Urinary bladder (tissue), 4 donors: ENCODE results near the gene ALPG. TPM values are rescaled to one million over a fixed set of nuclear protein-coding genes. Genes with fewer than 3 reads are reported as not detected.
"Not testable (repeated sequence)": the region's sequence is repeated elsewhere in the genome, so short reads cannot be mapped to it uniquely, and the experiment has no call there.

Experiments used
- DNase-seq: peaks from one replicate; pipeline ENCODE4 v3.0.0-alpha.2; 2015; ENCODE audit errors: extremely low spot score
- H3K27ac ChIP-seq: one replicate; pipeline ENCODE4 v1.5.1; 2013; ENCODE audit warnings: low read depth, mild to moderate bottlenecking, moderate library complexity
- H3K36me3 ChIP-seq: one replicate; pipeline ENCODE4 v1.6.1; 2013; ENCODE audit warnings: mild to moderate bottlenecking, moderate library complexity; ENCODE audit not compliant: insufficient read depth
- H3K4me1 ChIP-seq: one replicate; pipeline ENCODE4 v1.6.1; 2013; ENCODE audit warnings: mild to moderate bottlenecking, moderate library complexity; ENCODE audit not compliant: insufficient read depth
- H3K4me3 ChIP-seq: one replicate; pipeline ENCODE4 v1.5.1; 2013; ENCODE audit warnings: low read depth, low read length
- WGBS: extraction: QIAGEN DNeasy Blood & Tissue Kit; methylation state at CpG from one replicate; pipeline ENCODE4 v1.1.7; 2013; 5-methylcytosine and 5-hydroxymethylcytosine counted together
- polyA plus RNA-seq: library from polyadenylated mRNA; stranded (reverse); fragments of 200-250 nt; gene quantifications from one replicate; pipeline ENCODE4 v1.2.3, GENCODE V29; 2013
- total RNA-seq: library from RNA; depleted of rRNA; stranded (reverse); fragments of >200 nt; gene quantifications from one replicate; pipeline ENCODE4 v1.2.3, GENCODE V29; 2014
- donor health status: healthy with polysubstance abuse.
- donor health status: healthy.

Gene ALPG
- total and polyA plus RNA-seq, 2 donors, result not detected

DNA sequence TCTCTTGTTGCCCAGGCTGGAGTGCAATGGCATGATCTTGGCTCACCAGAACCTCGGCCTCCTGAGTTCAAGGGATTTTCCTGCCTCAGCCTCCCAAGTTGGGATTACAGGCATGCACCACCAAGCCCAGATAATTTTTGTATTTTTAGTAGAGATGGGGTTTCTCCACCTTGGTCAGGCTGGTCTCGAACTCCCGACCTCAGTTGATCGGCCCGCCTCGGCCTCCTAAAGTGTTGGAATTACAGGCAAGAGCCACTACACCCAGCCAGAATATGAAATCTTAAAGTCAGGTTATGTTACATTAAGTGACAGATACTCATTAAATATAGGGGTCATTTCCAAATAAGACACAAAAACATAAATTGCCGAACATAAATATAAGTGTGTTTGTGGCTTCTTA lies 12.2 kb upstream of the ALPG start:
- WGBS, result 91% methylated on average over 7 of the region's 7 CpGs
- not testable (repeated sequence) for H3K4me3 ChIP-seq, H3K36me3 ChIP-seq, DNase-seq, H3K27ac ChIP-seq, H3K4me1 ChIP-seq

DNA sequence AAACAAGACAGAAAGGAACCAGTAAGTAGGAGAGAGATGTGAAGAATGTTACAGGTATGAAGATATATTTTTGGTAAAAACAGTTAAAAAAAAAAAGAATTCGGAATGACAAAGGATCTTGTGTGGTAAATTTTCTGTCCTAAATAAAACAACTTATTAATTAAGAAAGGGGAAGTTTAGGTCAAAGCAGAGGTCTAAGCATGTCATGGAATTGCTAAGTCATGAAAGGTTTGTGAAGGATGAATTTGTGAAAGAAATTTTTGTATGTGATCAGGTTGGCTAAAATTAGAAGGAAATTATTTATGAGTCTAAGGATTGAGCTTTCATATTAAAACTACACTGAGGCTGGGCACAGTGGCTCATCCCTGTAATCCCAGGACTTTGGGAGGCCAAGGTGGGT lies 11.1 kb upstream of the ALPG start:
- no peaks in the 10 kb centered on the region for H3K4me1 ChIP-seq
- WGBS, result 74% methylated on average over 1 of the region's 1 CpG
- no peak for DNase-seq
- H3K27ac ChIP-seq, result no peak overlapping the region
- H3K4me3 ChIP-seq, result no peak overlapping the region
- no peaks in the 10 kb centered on the region for H3K36me3 ChIP-seq

DNA sequence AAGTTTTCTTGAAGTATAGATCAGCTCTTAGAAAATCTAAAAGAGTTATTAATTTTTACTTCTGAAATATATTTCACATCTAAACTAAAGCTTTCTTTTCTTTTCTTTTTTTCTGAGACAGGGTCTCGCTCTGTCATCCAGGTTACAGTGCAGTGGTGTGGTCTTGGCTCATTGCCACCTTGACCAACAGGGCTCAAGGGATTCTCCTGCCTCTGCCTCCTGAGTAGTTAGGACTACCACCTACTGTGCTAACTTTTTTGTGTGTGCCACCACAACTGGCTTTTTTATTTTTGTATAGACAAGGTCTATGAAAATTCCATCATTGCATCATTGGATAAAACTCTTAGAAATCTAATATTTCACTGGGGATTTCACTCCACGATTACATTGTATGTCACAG lies 10.0 kb upstream of the ALPG start:
- no peak for DNase-seq
- H3K27ac ChIP-seq, result no peak overlapping the region
- no peaks in the 10 kb centered on the region for H3K4me1 ChIP-seq
- H3K36me3 ChIP-seq, result no peaks in the 10 kb centered on the region
- H3K4me3 ChIP-seq, result no peak overlapping the region
- whole genome bisulfite sequencing, result 74% methylated on average over 2 of the region's 2 CpGs

DNA sequence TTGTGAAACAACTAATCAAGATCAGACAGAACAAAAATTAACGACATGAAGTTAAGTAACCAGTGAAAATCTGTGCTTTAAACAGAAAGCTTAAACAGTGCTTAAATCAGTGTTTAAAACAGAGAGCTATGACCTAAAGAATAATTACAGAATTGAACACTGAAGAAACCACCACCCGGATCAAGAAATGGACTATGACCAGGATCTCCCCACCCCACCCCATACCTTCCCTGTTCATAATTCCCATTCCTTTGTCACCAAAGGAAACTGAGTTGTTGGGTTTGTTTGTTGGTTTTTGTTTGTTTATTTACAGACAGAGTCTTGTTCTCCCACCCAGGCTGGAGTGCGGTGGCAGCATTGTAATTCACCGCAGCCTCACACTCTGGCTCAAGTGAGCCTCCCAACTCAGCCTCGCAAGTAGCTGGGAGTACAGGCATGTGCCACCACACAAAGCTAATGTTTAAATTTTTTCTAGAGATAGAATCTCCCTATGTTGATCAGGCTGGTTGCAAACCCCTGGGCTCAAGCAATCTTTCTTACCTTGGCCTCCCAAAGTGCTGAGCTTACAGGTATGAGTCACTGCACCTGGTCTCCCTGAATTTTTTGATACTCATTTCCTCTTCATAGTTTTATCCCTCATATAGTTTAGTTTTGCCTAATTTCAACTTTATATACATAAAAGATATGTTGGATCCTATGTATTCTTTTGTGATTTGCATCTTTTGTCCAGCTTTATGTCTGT lies 8.2 kb upstream of the ALPG start:
- Histone ChIP-seq H3K4me3 (no peak overlapping the region), H3K4me1 (no peaks in the 10 kb centered on the region), H3K36me3 (no peaks in the 10 kb centered on the region), H3K27ac (no peak overlapping the region)
- 88% methylated on average over 5 of the region's 5 CpGs for WGBS
- DNase-seq, result no peak

DNA sequence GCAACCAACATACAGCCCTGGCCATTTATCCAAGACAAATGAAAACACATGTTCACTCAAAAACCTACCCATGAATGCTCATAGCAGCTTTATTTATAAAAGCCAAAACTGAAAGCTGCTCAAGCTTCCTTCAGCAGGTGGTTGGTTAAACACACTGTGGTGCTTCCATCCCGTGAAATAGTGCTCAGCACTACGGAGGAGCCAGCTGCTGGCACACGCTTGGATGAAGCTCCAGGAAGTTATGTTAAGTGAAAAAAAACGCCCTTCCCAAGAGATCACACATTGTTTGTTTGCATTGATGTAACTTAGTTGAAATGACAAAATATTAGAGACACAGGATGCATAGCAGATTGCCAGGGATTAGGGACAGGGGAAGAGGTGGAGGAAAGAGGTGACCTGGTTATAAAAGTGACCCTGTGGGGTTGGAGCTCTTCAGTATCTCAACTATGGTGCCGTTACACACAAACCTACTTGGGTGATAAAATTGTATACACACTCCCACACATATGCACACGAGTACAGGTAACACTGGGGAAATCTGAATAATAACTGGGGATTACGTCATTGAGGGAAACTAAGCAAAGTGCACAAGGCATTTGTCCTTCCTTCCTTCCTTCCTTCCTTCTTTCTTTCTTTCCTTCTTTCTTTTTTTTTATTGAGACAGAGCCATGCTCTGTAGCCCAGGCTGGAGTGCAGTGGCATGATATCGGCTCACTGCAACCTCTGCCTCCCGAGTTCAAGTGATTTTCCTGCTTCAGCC lies 6.2 kb upstream of the ALPG start:
- Histone ChIP-seq H3K4me1 (no peaks in the 10 kb centered on the region), H3K4me3 (no peak overlapping the region), H3K27ac (no peak overlapping the region), H3K36me3 (no peaks in the 10 kb centered on the region)
- DNase-seq, result no peak
- WGBS, result 53% methylated on average over 9 of the region's 9 CpGs

DNA sequence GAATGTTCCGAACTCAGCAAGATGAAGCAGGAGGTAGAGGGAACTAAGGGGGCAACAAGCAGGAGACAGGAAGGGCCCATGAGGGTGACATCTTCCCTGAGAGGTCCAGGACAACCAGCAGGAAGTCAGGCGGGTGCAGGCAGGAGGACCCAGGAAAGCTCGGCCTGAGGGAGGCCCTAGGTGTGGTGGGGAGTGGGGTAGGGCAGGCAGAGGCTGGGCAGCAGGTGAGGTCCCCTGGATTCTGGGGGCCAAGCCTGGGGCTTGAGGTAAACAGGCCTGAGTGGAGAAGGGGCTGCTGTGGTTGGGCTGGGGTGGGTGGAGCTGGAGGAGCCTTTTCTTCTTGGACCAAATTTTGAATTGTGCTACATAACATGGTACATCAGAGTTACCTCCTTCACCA lies 4.1 kb upstream of the ALPG start:
- no peak for DNase-seq
- H3K4me3 ChIP-seq, result no peak overlapping the region
- 92% methylated on average over 3 of the region's 3 CpGs for WGBS
- H3K27ac ChIP-seq, result no peak overlapping the region
- no peaks in the 10 kb centered on the region for H3K4me1 ChIP-seq
- H3K36me3 ChIP-seq, result no peaks in the 10 kb centered on the region

DNA sequence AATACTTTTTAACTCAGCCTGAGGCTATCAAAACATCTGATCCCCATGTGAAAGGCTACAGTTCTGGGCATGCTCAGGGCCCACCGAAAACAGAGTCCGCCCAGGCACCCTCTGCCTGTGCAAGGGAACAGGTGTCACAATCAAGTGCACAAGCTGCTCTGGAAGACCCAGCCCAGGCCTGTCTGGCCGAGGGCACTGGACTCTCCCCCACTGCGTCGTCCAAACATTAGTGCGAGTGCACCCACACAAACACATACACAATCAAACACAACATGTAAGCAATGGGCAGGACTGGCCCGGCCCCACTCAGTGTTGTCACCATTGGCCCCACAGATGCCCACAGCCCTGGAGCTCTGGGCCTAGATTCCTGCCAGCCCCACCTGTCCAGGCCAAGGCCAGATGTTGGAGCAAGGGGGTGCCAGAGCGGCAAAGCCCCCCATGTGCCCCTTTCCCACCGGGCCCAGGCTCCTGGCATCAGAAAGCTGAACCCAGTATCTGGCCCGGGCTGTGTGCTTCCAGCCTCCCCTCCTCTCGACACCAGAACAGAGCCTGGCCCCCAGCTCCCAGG lies 617 bp upstream of the ALPG start:
- 88% methylated on average over 11 of the region's 11 CpGs for WGBS
- DNase-seq, result no peak
- no peak overlapping the region for H3K4me3 ChIP-seq
- no peaks in the 10 kb centered on the region for H3K4me1 ChIP-seq
- H3K27ac ChIP-seq, result no peak overlapping the region
- no peaks in the 10 kb centered on the region for H3K36me3 ChIP-seq

DNA sequence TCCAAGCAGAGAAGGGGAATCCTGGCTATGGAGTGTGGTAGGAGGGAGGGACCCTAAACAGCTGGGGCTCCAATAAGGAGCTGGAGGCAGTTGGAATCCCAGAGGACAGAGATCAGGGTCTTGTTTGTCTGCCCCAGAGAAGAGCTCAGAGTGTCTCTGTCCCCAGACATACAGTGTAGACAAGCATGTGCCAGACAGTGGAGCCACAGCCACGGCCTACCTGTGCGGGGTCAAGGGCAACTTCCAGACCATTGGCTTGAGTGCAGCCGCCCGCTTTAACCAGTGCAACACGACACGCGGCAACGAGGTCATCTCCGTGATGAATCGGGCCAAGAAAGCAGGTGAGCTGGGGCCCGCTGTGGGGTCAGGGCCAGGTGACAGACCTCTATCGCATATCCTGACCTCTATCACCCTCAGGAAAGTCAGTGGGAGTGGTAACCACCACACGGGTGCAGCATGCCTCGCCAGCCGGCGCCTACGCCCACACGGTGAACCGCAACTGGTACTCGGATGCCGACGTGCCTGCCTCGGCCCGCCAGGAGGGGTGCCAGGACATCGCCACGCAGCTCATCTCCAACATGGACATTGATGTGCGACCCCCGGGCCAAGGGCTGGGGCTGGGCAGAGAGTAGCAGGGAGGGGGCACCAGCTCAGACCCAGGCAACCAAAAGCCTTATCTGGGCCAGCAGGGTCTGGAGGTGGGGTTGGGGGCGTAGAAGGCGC lies 945 bp downstream of the ALPG start:
- DNase-seq, result not testable (repeated sequence)
- 91% methylated on average over 30 of the region's 30 CpGs for WGBS

DNA sequence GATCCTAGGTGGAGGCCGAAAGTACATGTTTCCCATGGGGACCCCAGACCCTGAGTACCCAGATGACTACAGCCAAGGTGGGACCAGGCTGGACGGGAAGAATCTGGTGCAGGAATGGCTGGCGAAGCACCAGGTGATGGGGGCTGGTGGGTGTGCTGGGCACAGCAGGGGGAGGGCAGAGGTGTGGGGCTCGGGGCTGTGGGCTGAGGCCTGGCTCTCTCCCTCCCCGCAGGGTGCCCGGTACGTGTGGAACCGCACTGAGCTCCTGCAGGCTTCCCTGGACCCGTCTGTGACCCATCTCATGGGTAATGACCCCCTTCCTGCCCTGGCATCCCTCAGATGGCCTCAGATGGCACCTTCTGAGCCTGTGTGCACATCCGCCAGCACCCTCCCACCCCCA lies 1.6 kb downstream of the ALPG start:
- not testable (repeated sequence) for H3K36me3 ChIP-seq, H3K4me1 ChIP-seq, H3K27ac ChIP-seq, DNase-seq, H3K4me3 ChIP-seq
- 86% methylated on average over 10 of the region's 10 CpGs for WGBS

More for the DNA sequence above, 945 bp downstream of the ALPG start:
- H3K4me3 ChIP-seq, H3K27ac ChIP-seq, H3K4me1 ChIP-seq, H3K36me3 ChIP-seq: not testable (repeated sequence)

DNA sequence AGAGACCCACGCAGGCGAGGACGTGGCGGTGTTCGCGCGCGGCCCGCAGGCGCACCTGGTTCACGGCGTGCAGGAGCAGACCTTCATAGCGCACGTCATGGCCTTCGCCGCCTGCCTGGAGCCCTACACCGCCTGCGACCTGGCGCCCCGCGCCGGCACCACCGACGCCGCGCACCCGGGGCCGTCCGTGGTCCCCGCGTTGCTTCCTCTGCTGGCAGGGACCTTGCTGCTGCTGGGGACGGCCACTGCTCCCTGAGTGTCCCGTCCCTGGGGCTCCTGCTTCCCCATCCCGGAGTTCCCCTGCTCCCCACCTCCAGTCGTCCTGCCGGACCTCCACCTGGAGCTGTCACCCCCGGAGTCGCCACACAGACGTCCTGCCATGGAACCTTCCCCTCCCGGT lies 3.0 kb downstream of the ALPG start:
- H3K4me3 ChIP-seq, H3K36me3 ChIP-seq, H3K27ac ChIP-seq, DNase-seq, H3K4me1 ChIP-seq: not testable (repeated sequence)
- 67% methylated on average over 30 of the region's 40 CpGs for WGBS

DNA sequence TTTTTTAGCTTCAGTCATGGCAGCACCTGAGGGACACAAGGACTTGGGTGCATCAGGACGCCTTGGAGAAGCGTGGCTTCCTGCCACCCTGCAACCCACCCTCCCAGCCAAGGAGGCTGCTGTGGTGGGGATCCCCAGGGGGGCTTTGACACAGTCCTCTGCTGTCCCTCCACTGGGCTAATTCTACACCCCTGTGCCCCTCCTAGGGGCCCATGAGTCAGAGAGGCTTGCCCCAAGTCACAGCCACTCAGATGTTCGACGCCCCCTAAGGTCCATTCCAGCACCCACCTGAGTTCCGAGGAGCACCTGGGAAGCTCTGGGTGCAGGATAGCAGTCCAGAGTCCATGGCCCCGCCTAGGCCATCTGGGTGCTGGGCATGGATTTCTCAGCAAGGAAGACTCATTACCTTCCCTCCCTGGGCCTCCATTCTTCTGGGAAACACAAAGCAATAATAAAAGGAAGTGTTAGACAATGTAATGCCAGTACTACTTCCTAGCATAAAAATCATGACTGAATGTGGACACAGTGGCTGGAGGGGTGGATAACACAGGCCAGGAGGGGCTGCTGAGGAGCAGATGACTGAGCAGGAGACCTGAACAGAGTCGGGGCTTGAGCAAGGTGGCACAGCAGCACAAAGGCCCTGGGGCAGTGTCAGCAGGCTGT lies 3.7 kb downstream of the ALPG start:
- Histone ChIP-seq H3K36me3 (no peaks in the 10 kb centered on the region), H3K4me3 (no peak overlapping the region), H3K27ac (no peak overlapping the region), H3K4me1 (no peaks in the 10 kb centered on the region)
- WGBS, result 85% methylated on average over 7 of the region's 7 CpGs
- no peak for DNase-seq

DNA sequence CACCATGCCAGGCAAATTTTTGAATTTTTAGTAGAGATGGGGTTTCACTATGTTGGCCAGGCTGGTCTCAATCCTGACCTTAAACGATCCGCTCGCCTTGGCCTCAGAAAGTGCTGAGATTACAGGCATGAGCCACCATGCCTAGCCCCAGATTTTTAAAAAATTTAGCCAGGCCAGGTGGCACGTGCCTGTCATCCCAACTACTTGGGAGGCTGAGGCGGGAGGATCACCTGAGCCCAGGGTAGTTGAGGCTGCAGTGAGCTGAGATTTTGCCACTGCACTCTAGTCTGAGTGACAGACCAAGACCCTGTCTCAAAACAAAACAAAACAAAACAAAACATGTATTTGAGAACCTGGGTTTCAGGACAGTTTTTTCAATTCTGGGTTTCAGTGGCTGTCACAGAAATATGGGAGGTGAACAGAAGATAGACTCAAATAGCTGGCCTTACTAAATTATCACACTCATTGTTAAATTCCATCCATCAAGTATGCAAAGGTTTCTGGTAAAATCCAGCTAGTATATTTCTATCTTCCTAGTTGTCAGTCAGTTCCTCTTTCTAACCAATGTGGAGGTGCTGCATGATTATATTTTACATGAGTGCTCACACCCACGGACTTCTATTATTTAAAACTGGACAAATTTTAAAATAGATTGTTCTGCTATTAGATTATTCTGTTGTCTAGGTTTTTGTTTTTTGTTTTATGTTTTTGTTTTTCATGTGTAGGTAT lies 5.4 kb downstream of the ALPG start:
- H3K4me1 ChIP-seq, result no peaks in the 10 kb centered on the region
- 84% methylated on average over 6 of the region's 6 CpGs for WGBS
- no peak for DNase-seq

DNA sequence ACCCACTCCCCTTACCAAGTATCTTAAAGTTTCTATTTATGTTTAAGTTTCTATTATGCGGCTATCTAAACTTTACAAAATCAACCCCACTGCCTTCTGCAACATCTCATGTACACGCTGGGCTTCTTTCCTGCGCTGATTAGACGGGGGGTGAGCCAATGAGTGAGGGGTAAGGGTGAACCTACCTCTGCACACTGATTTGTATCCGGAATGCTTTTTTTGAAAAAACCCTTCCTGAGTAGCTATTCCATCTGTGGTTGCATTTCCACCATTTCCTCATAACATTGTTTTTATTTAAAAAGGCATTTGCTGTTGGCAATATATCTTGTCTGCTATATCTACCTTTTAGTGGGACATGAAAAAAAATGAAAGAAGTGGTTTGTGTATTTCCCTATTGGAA lies 6.3 kb downstream of the ALPG start:
- DNase-seq, result no peak
- H3K27ac ChIP-seq, result no peak overlapping the region
- H3K4me3 ChIP-seq, result no peak overlapping the region
- H3K4me1 ChIP-seq, result no peaks in the 10 kb centered on the region
- H3K36me3 ChIP-seq, result no peaks in the 10 kb centered on the region
- 37% methylated on average over 5 of the region's 5 CpGs for WGBS

More for the DNA sequence above, 5.4 kb downstream of the ALPG start:
- H3K4me3 ChIP-seq, result no peak overlapping the region
- H3K36me3 ChIP-seq, result no peaks in the 10 kb centered on the region
- H3K27ac ChIP-seq, result no peak overlapping the region
